Fibroblast of the conjunctiva (primary cell): ENCODE data around the gene NME2.

Source experiments
- DNase-seq: peaks from one replicate; pipeline ENCODE4 v3.0.0-alpha.2; 2010; ENCODE audit warnings: low read depth

Gene NME2

DNA sequence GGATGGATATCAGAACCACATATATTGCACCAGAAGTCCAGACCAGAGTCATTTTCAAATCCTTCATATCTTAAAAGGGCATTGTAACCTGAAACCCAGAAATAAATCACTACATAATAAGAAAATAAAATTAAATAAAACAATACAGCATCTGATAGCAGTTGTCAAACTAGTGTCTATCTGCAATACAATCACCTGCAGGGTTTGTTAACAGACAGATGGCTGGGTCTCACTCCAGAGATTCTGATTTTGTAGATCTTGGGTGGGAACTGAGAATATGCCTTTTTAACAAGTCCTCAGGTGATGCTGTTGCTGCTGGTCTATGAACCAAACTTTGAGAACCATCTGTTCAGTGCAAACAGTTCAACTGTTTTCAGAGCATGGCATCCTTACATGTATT is 37.6 kb downstream of the NME2 start:
- no peak for DNase-seq

DNA sequence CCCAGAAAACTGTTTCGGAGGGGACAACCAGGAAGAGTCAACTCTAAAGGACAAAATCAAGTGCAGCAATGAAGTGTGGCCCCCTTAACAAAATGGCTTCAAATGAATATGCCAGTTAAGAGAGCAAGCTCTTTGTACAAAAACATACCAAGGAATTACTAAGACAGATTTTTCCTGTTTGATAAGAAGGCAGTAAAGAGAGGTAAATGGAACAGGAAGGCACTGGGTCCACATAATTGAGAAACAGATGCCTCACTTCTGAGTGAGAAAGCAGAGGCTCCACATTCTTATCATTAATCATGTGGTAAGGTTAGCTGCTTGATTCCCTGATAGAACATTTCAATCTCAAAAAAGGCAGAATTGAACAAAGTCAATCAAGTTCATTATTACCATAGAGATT is 48.7 kb downstream of the NME2 start:
- no peak for DNase-seq

- no peak for DNase-seq
Observed at GRCh38 chr17:51217946-51218345, 51.7 kb downstream of the NME2 start.

DNA sequence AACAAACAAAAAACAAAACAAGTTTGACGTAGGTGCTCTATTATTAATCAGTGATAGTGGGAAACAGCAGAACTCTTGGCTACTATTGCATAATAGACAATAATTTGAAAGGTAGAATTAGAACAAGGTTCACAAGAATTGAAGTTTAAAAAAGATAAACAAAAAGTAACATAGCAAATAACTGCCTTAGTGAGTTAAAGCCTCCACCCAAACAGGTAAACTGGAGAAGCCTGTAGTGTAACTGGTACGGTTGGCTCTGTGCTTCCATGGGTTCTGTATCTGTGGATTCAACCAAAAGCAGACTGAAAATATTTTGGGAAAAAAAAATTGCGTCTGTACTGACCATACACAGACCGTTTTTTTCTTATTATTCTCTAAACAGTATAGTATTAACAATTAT is 55.1 kb downstream of the NME2 start:
- DNase-seq: no peak
